Measurements from ENCODE around the gene CAMK2G.

CAMK2G gene

GRCh38 chr10:73819081-73819480 is 55.3 kb downstream of the CAMK2G start:
- Histone ChIP-seq H3K36me3 (ENCODE audit: insufficient read depth, low read length) (peaks cover 56% of the 10 kb centered on the region), H3K4me1 (ENCODE audit: insufficient read depth, low read length) (no peaks in the 10 kb centered on the region), H3K4me2 (ENCODE audit: insufficient read depth, low read length) (no peak overlapping the region), H3K27ac (ENCODE audit: low read length) (no peak overlapping the region), H3K79me2 (ENCODE audit: insufficient read depth, low read length) (no peaks in the 10 kb centered on the region), H4K20me1 (ENCODE audit: insufficient read depth, low read length) (peaks cover 4% of the 10 kb centered on the region), H2AFZ (ENCODE audit: low read depth, low read length) (no peak overlapping the region), H3K9me3 (ENCODE audit: insufficient read depth, low read length, severe bottlenecking) (no peaks in the 10 kb centered on the region), H3K9ac (ENCODE audit: low read depth, low read length) (no peak overlapping the region), H3K4me3 (ENCODE audit: low read depth in 1 of 2, low read length in 2 of 2) (no peak overlapping the region), H3K27me3 (ENCODE audit: insufficient read depth, low read length, poor library complexity) (no peaks in the 10 kb centered on the region)
- ATAC-seq (ENCODE audit: insufficient read depth, low read depth) (no peak), DNase-seq (no peak)
- no peak for TF ChIP-seq CTCF (IDR thresholded peaks at IDR 0.05; ENCODE audit: borderline replicate concordance, extremely low read depth, low read length, poor library complexity, severe bottlenecking)
- no peak for TF ChIP-seq EZH2 (IDR thresholded peaks at IDR 0.05; ENCODE audit: borderline replicate concordance, low read depth, low read length, severe bottlenecking)

GRCh38 chr10:73818402-73818801 is 56.0 kb downstream of the CAMK2G start:
- Histone ChIP-seq H3K79me2 (ENCODE audit: insufficient read depth, low read length) (no peaks in the 10 kb centered on the region), H2AFZ (ENCODE audit: low read depth, low read length) (no peak overlapping the region), H3K27ac (ENCODE audit: low read length) (no peak overlapping the region), H3K9ac (ENCODE audit: low read depth, low read length) (no peak overlapping the region), H3K27me3 (ENCODE audit: insufficient read depth, low read length, poor library complexity) (no peaks in the 10 kb centered on the region), H3K4me1 (ENCODE audit: insufficient read depth, low read length) (no peaks in the 10 kb centered on the region), H3K36me3 (ENCODE audit: insufficient read depth, low read length) (peaks cover 58% of the 10 kb centered on the region), H3K4me3 (ENCODE audit: low read depth in 1 of 2, low read length in 2 of 2) (no peak overlapping the region), H3K4me2 (ENCODE audit: insufficient read depth, low read length) (no peak overlapping the region), H4K20me1 (ENCODE audit: insufficient read depth, low read length) (peaks cover 4% of the 10 kb centered on the region), H3K9me3 (ENCODE audit: insufficient read depth, low read length, severe bottlenecking) (no peaks in the 10 kb centered on the region)
- ATAC-seq (ENCODE audit: insufficient read depth, low read depth), result 0 out of 3 replicates have a peak, but pooled peaks have one; percentile 35
- no peak for DNase-seq
- TF ChIP-seq EZH2 (IDR thresholded peaks at IDR 0.05; ENCODE audit: borderline replicate concordance, low read depth, low read length, severe bottlenecking) (no peak), CTCF (IDR thresholded peaks at IDR 0.05; ENCODE audit: borderline replicate concordance, extremely low read depth, low read length, poor library complexity, severe bottlenecking) (peak; percentile 2)

DNA sequence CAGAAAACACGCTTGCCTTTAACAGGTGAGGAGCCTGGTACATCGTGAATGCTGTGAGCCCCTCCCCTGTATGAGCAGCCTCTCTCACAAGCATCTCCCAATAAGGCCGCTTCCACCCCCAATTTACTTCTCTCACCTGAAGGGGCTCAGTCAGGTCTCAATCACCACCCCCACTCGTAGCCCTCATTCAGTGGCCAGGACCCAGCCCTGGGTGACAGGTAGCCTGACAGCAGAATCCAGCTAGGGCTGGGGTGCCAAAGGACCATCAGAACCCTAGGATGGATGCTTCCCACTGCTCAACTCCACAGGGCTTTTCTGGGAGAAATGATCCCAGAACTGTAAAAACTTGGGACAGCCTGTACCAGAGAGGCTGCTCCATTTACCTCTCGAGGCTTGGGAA is 56.5 kb downstream of the CAMK2G start:
- no peak overlapping the region for H2AFZ ChIP-seq (ENCODE audit: low read depth, low read length)
- H3K4me2 ChIP-seq (ENCODE audit: insufficient read depth, low read length), result no peak overlapping the region
- no peaks in the 10 kb centered on the region for H3K27me3 ChIP-seq (ENCODE audit: insufficient read depth, low read length, poor library complexity)
- H3K36me3 ChIP-seq (ENCODE audit: insufficient read depth, low read length), result peaks cover 63% of the 10 kb centered on the region
- H3K27ac ChIP-seq (ENCODE audit: low read length), result no peak overlapping the region
- DNase-seq, result no peak
- H4K20me1 ChIP-seq (ENCODE audit: insufficient read depth, low read length), result peaks cover 4% of the 10 kb centered on the region
- no peaks in the 10 kb centered on the region for H3K9me3 ChIP-seq (ENCODE audit: insufficient read depth, low read length, severe bottlenecking)
- no peak for TF ChIP-seq CTCF (IDR thresholded peaks at IDR 0.05; ENCODE audit: borderline replicate concordance, extremely low read depth, low read length, poor library complexity, severe bottlenecking)
- no peak for TF ChIP-seq EZH2 (IDR thresholded peaks at IDR 0.05; ENCODE audit: borderline replicate concordance, low read depth, low read length, severe bottlenecking)
- H3K9ac ChIP-seq (ENCODE audit: low read depth, low read length), result no peak overlapping the region
- H3K4me3 ChIP-seq (ENCODE audit: low read depth in 1 of 2, low read length in 2 of 2), result no peak overlapping the region
- H3K79me2 ChIP-seq (ENCODE audit: insufficient read depth, low read length), result no peaks in the 10 kb centered on the region
- H3K4me1 ChIP-seq (ENCODE audit: insufficient read depth, low read length), result no peaks in the 10 kb centered on the region
- no peak for ATAC-seq (ENCODE audit: insufficient read depth, low read depth)
